CD4-positive, alpha-beta T cell treated with Interleukin-6 at 100 ng/mL for 8 hours (primary cell): ENCODE measurements around the gene TAS1R3.

Experiments used
- DNase-seq: peaks from one replicate; pipeline ENCODE4 v3.0.0-alpha.2; 2020; ENCODE audit warnings: mixed read lengths, low spot score

TAS1R3 gene

GRCh38 chr1:1371746-1372711 lies 40.9 kb downstream of the TAS1R3 start:
- DNase-seq, result peak; percentile 70

GRCh38 chr1:1373051-1373814 lies 42.2 kb downstream of the TAS1R3 start:
- no peak for DNase-seq

GRCh38 chr1:1373815-1374588 lies 42.9 kb downstream of the TAS1R3 start:
- DNase-seq, result no peak

GRCh38 chr1:1374589-1374928 lies 43.5 kb downstream of the TAS1R3 start:
- no peak for DNase-seq

GRCh38 chr1:1374929-1375662 lies 44.0 kb downstream of the TAS1R3 start, which contains the start of gene AURKAIP1:
Gene AURKAIP1, minus strand, starts transcription at chr1:1375207. Its CDS starts 451 bp downstream, at chr1:1374756.
- DNase-seq, result peak; percentile 98

- no peak for DNase-seq
These were observed 45.6 kb downstream of the TAS1R3 start for GRCh38 chr1:1376551-1377226.

- DNase-seq, result no peak
These were observed 46.6 kb downstream of the TAS1R3 start for GRCh38 chr1:1377540-1378205.

- no peak for DNase-seq
These were observed 49.8 kb downstream of the TAS1R3 start for GRCh38 chr1:1380860-1381259.

GRCh38 chr1:1381294-1381693 lies 50.2 kb downstream of the TAS1R3 start:
- no peak for DNase-seq
